ENCODE measurements around the gene MTREX.

- no peak for TF ChIP-seq CTCF (conservative IDR thresholded peaks at IDR 0.05)
- TF ChIP-seq ZFX (IDR thresholded peaks at IDR 0.05), result no peak
Measured at GRCh38 chr5:55438998-55439397, 131.2 kb downstream of the MTREX start.

Data from C4-2B (cell line).